ENCODE data around the gene ITGBL1. TPM values are rescaled to one million over a fixed set of nuclear protein-coding genes. Genes with fewer than 3 reads are reported as not detected.

Gene ITGBL1
- total and polyA plus RNA-seq, 2 of the 8 experiments (the other 6 are each of a cell fraction or from before 2014, with no cell fraction given) = not detected

DNA sequence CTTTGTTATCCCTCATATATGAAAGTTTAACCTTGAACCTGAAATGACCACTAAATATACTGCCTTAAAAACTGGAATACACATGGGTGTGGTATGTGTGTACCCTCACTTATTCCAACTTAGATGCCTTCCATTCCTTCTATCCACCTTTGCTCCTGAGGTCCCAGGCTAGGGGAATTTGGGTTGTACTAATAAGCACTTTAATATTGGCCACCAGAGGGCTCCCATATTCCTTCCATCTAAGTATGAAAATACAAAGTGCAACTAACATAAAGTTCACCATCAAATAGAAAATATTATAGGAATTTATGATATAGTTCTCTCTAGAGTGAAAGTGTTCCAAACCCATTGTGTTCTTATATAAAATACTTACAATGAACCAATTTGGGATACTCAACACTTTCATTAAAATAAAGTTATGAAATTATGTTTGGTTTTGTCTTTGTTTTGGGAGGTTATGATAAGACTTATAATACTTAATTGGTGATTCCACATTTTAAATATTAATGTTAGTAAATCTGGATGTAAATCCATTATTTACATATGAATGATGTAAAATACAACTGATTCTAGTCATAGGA is 62.3 kb downstream of the ITGBL1 start:
- Histone ChIP-seq H2AK5ac (ENCODE audit: low read depth, low read length) (no peak overlapping the region), H4K20me1 (replicated peaks in 1 of 2; ENCODE audit: control insufficient read depth in 1 of 2, insufficient read depth in 2 of 2, low read length in 2 of 2) (no peaks in the 10 kb centered on the region), H3K27ac (ENCODE audit: low read depth, low read length) (no peak overlapping the region), H3K4me3 (ENCODE audit: extremely low read depth in 1 of 4, insufficient read depth in 2 of 4, low read depth in 3 of 4, low read length in 4 of 4) (no peak overlapping the region), H2BK5ac (ENCODE audit: low read depth, low read length) (no peak overlapping the region), H4K8ac (ENCODE audit: extremely low read depth, insufficient read depth, low read length) (no peak overlapping the region), H3K4ac (replicated peaks; ENCODE audit: insufficient read length, low read depth, low read length) (no peak overlapping the region), H3K23ac (ENCODE audit: insufficient read length) (no peak overlapping the region), H4K91ac (replicated peaks; ENCODE audit: insufficient read length, low read length) (no peak overlapping the region), H3K56ac (replicated peaks; ENCODE audit: insufficient read length, low read depth, low read length) (no peak overlapping the region), H3K79me1 (ENCODE audit: low read depth, low read length) (no peaks in the 10 kb centered on the region), H2BK12ac (ENCODE audit: low read depth, low read length) (no peak overlapping the region), H3K9ac (replicated peaks in 1 of 4; ENCODE audit: extremely low read depth in 1 of 4, low read depth in 3 of 4, low read length in 3 of 4) (no peak overlapping the region), H2BK120ac (replicated peaks; ENCODE audit: low read depth, low read length) (no peak overlapping the region), H3K4me2 (ENCODE audit: insufficient read depth in 1 of 2, low read depth in 2 of 2, low read length in 2 of 2) (no peak overlapping the region), H3K79me2 (ENCODE audit: control insufficient read depth in 1 of 2, insufficient read depth in 2 of 2, low read length in 2 of 2) (no peaks in the 10 kb centered on the region), H4K5ac (ENCODE audit: insufficient read length, low read depth, low read length) (no peak overlapping the region), H3K14ac (ENCODE audit: insufficient read length) (no peak overlapping the region), H3K18ac (ENCODE audit: extremely low read depth, low read length) (no peak overlapping the region), H3K27me3 (replicated peaks in 1 of 4; ENCODE audit: control insufficient read depth in 3 of 4, extremely low read depth in 1 of 4, insufficient read depth in 3 of 4, low read length in 3 of 4) (no peaks in the 10 kb centered on the region), H2AFZ (ENCODE audit: low read length) (no peak overlapping the region), H3K36me3 (ENCODE audit: control insufficient read depth in 2 of 4, insufficient read depth in 4 of 4, low read length in 3 of 4) (no peaks in the 10 kb centered on the region), H3K23me2 (ENCODE audit: low read depth, low read length) (no peaks in the 10 kb centered on the region), H2BK15ac (ENCODE audit: low read length) (no peak overlapping the region), H3K4me1 (replicated peaks in 1 of 4; ENCODE audit: control insufficient read depth in 3 of 4, insufficient read depth in 4 of 4, low read length in 3 of 4) (peaks cover 0 to 8% (median 4%) of the 10 kb centered on the region in 4 experiments; a peak in 4 of 7 replicates), H2BK20ac (ENCODE audit: low read length) (no peak overlapping the region), H3K9me3 (ENCODE audit: insufficient read depth in 2 of 2, low read depth in 1 of 2, low read length in 1 of 2) (no peaks in the 10 kb centered on the region)
- DNase-seq (ENCODE audit: low read depth in 1 of 2, low spot score in 2 of 2) = no peak
- TF ChIP-seq, protein P1, sequence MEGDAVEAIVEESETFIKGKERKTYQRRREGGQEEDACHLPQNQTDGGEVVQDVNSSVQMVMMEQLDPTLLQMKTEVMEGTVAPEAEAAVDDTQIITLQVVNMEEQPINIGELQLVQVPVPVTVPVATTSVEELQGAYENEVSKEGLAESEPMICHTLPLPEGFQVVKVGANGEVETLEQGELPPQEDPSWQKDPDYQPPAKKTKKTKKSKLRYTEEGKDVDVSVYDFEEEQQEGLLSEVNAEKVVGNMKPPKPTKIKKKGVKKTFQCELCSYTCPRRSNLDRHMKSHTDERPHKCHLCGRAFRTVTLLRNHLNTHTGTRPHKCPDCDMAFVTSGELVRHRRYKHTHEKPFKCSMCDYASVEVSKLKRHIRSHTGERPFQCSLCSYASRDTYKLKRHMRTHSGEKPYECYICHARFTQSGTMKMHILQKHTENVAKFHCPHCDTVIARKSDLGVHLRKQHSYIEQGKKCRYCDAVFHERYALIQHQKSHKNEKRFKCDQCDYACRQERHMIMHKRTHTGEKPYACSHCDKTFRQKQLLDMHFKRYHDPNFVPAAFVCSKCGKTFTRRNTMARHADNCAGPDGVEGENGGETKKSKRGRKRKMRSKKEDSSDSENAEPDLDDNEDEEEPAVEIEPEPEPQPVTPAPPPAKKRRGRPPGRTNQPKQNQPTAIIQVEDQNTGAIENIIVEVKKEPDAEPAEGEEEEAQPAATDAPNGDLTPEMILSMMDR (IDR thresholded peaks at IDR 0.05; ENCODE audit: control extremely low read depth in 1 of 3, insufficient read depth in 1 of 3, low read depth in 1 of 3, low read length in 3 of 3) = peak in 2 of 3 experiments; percentile 37 to 41; a peak in 2 of 4 replicates
- TF ChIP-seq RAD21 (IDR thresholded peaks at IDR 0.05 in 1 of 2, conservative IDR thresholded peaks at IDR 0.05 in 1 of 2; ENCODE audit: low read depth in 2 of 2, low read length in 2 of 2) (peak; percentile 60 to 69), RBBP5 (IDR thresholded peaks at IDR 0.05; ENCODE audit: borderline replicate concordance, low read depth, low read length) (no peak)
- ChIA-PET CTCF (ENCODE audit: partially characterized antibody) (interaction anchor here (0.6 to 4.4 kb wide), 9 partner anchors 9 to 1002 kb away, joined by 3 to 25 read pairs (median 3); no protein-coding TSS in a partner anchor), POLR2A (ENCODE audit: partially characterized antibody) (no interaction called here)
- FAIRE-seq = no peak
